GM08714 (cell line): ENCODE results near the gene GRIFIN.
"Not testable (repeated sequence)": the region's sequence is repeated elsewhere in the genome, so short reads cannot be mapped to it uniquely, and the experiment has no call there.

ENCODE experiments used
- H3K4me3 ChIP-seq: fragments of 200-500 bp; sonication (Bioruptor generic); 2 replicates; pipeline ENCODE4 v1.5.1; 2014; ENCODE audit warnings: mild to moderate bottlenecking, low read length, inconsistent platforms
- ZNF274 ChIP-seq: IDR thresholded peaks from 2 replicates; pipeline ENCODE4 v1.6.1; 2012; ENCODE audit warnings: mild to moderate bottlenecking, low read depth, low read length

Gene GRIFIN

DNA sequence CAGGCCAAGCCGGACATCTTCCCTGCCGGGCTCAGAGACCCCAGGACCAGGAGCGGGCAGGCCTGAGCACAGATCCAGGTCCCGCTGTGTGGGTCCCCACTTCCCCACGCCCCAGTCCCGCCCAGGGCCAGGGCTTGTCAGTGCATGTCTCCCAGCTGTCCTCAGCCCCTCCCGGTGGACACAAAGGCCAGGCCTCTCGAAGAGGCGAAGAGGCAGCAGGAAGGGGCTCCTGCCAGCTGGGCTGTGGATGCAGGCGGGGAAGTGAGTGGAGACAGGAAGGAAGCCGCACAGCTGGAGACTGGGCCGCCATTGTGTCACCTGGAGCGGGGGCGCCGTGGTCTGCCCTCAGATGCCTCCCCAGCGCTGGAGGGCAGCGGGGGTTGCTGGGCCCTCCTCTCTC lies 4.8 kb downstream of the GRIFIN start:
- TF ChIP-seq ZNF274 = no peak
- H3K4me3 ChIP-seq = no peak overlapping the region

GRCh38 chr7:2471022-2471329 lies 5.2 kb downstream of the GRIFIN start:
- no peak for TF ChIP-seq ZNF274
- no peak overlapping the region for H3K4me3 ChIP-seq

- TF ChIP-seq ZNF274 = no peak
- no peak overlapping the region for H3K4me3 ChIP-seq
These were observed 5.8 kb downstream of the GRIFIN start for GRCh38 chr7:2470204-2471021.

DNA sequence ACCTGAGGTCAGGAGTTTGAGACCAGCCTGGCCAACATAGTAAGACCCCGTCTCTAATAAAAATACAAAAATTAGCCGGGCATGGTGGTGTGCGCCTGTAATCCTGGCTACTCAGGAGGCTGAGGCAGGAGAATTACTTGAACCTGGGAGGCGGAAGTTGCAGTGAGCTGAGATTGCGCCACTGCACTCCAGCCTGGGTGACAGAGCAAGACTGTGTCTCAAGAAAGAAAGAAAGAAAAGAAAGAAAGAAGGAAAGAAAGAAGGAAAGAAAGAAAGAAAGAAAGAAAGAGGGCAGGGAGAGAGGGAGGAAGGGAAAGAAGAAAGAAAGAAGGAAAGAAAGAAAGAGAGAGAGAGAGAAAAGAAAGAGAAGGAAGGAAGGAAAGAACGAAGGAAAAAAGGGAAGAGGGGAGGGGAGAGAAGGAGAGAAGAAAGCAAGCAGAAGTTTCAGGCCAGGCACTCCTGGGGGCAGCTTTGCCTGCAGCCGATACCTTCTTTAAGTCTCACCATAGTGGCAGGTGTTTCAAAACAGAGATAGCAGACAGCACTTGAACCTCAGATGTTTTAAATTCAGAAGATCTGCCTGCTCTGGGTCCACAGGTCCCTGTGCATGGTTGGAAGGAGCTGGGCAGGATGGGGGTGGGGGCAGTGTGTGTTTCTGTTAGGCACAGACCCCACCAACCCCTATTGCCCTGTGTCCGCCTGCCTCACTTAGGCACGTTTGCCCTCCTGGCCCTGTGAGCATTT lies 6.6 kb downstream of the GRIFIN start:
- not testable (repeated sequence) for H3K4me3 ChIP-seq

DNA sequence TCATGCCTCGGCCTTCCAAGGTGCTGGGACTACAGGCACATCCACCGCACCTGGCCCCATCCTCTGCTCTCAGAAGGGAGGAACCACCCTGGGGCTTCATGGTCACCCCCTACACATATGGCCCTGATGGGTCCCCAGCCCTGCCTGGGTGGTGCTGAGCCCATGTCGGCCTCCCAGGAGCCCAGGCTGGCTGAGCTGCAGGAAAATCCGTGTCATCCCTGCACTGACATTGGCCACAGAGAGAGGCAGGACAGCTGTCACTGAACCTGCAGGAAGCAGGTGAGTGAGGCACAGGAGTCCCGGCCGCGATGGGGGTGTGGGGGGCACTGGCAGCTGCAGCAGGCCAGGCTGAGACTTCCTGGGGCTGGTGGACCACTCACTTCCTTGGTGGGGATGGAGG lies 8.0 kb downstream of the GRIFIN start:
- TF ChIP-seq ZNF274 = no peak
- no peak overlapping the region for H3K4me3 ChIP-seq

DNA sequence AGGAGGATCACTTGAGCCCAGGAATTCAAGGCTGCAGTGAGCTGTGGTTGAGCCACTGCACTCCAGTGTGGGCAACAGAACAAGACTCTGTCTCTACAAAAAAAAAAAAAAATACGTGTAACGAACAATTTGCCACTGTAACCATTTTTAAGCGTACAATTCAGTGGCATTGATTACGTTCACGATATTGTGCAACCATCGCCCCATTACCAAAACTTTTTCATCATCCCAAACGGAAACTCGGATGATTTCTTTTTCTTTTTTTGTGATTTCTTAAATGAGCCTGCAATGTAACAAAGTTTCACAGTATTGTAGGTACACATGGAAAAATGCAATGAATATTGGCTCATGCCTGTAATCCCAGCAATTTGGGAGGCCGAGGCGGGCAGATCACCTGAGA lies 9.5 kb downstream of the GRIFIN start:
- no peak for TF ChIP-seq ZNF274
- H3K4me3 ChIP-seq = no peak overlapping the region

- no peak for TF ChIP-seq ZNF274
- no peak overlapping the region for H3K4me3 ChIP-seq
These were observed 10.3 kb downstream of the GRIFIN start for GRCh38 chr7:2465928-2466327.

DNA sequence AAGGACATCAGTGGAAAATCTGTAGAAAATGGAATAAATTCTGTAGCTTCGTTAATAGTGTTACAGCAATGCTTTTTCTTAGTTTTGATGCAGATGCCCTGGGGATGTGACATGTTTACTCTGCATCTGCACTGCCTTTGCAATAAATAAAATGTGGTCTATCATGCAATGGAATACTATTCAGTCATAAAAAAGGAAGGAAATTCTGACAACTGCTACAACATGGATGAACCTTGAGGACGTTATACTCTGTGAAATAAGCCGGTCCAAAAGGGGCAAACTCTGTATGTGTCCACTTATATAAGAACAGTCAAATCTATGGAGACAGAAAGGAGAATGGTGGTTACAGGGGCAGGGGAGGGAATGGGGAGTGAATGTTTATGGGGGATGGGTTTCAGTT lies 13.5 kb downstream of the GRIFIN start:
- H3K4me3 ChIP-seq = no peak overlapping the region
- TF ChIP-seq ZNF274 = no peak

GRCh38 chr7:2461268-2462026 lies 14.8 kb downstream of the GRIFIN start:
- no peak for TF ChIP-seq ZNF274
- no peak overlapping the region for H3K4me3 ChIP-seq

DNA sequence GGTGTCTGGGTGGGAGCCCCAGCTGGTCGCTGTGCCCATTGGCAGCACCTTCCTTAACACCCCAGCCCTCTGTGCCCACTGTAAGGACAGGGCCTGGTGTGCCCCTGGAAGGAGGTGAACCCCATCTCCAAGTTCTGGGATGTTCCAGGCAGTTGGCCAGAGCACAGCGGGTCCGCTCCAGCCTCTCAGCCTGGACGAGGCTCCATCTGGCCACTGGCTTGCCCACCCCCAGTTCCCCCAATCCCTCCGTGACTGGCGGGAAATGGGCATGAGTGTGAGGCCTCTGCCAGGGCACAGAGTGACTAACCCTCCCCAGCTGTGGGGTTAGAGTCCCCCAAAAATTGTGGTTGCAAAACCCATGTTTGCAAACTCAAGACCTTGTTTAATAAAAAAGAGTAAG lies 15.6 kb downstream of the GRIFIN start:
- TF ChIP-seq ZNF274 = no peak

DNA sequence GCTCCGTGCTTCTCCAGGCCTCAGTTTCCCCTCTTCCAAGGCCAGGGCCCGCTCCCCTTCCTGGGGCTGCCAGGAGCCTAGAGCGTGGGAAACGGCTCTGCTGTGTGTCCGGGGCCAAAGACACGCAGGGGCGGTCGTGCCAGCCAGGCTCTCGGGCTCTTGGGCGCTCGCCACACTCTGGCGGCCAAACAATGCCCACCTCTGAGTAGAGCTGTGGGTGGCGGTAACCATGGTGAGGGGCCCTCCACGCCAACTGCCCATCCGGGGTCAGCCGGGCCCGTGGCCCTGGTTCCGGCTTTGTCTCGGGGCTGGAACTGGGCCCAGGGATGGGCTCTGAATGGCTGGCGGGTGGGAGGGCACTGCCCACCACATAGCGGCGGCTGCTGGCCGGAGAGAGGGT lies 16.0 kb downstream of the GRIFIN start:
- no peak for TF ChIP-seq ZNF274
- no peak overlapping the region for H3K4me3 ChIP-seq

More for the DNA sequence above, 15.6 kb downstream of the GRIFIN start:
- H3K4me3 ChIP-seq = no peak overlapping the region

- H3K4me3 ChIP-seq = no peak overlapping the region
- no peak for TF ChIP-seq ZNF274
These were observed 16.5 kb downstream of the GRIFIN start for GRCh38 chr7:2459674-2460073.

DNA sequence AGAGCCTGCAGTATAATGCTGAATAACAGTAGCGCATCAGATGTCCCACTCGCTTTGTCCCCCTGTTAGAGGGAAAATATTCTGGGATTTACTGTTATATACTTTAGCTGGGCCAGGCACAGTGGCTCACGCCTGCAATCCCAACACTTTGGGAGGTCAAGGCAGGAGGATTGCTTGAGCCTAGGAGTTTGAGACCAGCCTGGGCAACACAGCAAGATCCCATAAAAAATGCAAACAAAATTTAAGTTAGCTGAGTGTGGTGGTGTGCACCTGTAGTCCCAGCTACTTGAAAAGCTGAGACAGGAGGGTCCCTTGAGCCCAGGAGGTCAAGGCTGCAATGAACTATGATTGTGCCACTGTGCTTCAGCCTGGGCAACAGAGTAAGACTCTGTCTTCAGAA lies 22.3 kb downstream of the GRIFIN start:
- not testable (repeated sequence) for H3K4me3 ChIP-seq

- no peak for TF ChIP-seq ZNF274
- H3K4me3 ChIP-seq = no peak overlapping the region
These were observed 23.4 kb downstream of the GRIFIN start for GRCh38 chr7:2452643-2453270.
